ENCODE results near the gene LTBP4. TPM values are rescaled to one million over a fixed set of nuclear protein-coding genes. Genes with fewer than 3 reads are reported as not detected.
A peak's percentile ranks its signal among the peaks of the same experiment; 100 is the strongest.

The LTBP4 gene
- total and polyA plus RNA-seq, 7 donors, result 31.9 to 206 (median 118) TPM

GRCh38 chr19:40626918-40627317 lies 25.7 kb downstream of the LTBP4 start:
- Histone ChIP-seq H3K4me1 (peaks cover 0 to 4% (median 0%) of the 10 kb centered on the region in 4 donors), H3K27ac (no peak overlapping the region), H3K27me3 (no peaks in the 10 kb centered on the region), H3K36me3 (peaks cover 0 to 33% (median 0%) of the 10 kb centered on the region in 4 donors), H3K4me3 (no peak overlapping the region), H3K9me3 (no peaks in the 10 kb centered on the region)
- intact Hi-C loops (cut with DNase I), result no loop called here
- DNase-seq, result no peak
- no peak for TF ChIP-seq CTCF (IDR thresholded peaks at IDR 0.05)
- no peak for TF ChIP-seq POLR2AphosphoS5 (IDR thresholded peaks at IDR 0.05)
- TF ChIP-seq POLR2A (IDR thresholded peaks at IDR 0.05), result no peak
- TF ChIP-seq EP300 (IDR thresholded peaks at IDR 0.05), result no peak
- WGBS, 2 donors, result 94 to 96% methylated on average over 24 of the region's 24 CpGs

- Histone ChIP-seq H3K9me3 (no peaks in the 10 kb centered on the region), H3K4me3 (no peak overlapping the region), H3K27ac (no peak overlapping the region), H3K4me1 (peaks cover 0 to 4% (median 0%) of the 10 kb centered on the region in 4 donors), H3K27me3 (no peaks in the 10 kb centered on the region), H3K36me3 (peaks cover 0 to 26% (median 0%) of the 10 kb centered on the region in 4 donors)
- TF ChIP-seq POLR2A (IDR thresholded peaks at IDR 0.05), result no peak
- no peak for TF ChIP-seq CTCF (IDR thresholded peaks at IDR 0.05)
- no peak for TF ChIP-seq EP300 (IDR thresholded peaks at IDR 0.05)
- no peak for TF ChIP-seq POLR2AphosphoS5 (IDR thresholded peaks at IDR 0.05)
- WGBS, 2 donors, result 88 to 94% methylated on average over 39 of the region's 39 CpGs
- DNase-seq, result no peak
- intact Hi-C loops (cut with DNase I), result no loop called here
Measured at GRCh38 chr19:40627486-40628279, 26.5 kb downstream of the LTBP4 start.

DNA sequence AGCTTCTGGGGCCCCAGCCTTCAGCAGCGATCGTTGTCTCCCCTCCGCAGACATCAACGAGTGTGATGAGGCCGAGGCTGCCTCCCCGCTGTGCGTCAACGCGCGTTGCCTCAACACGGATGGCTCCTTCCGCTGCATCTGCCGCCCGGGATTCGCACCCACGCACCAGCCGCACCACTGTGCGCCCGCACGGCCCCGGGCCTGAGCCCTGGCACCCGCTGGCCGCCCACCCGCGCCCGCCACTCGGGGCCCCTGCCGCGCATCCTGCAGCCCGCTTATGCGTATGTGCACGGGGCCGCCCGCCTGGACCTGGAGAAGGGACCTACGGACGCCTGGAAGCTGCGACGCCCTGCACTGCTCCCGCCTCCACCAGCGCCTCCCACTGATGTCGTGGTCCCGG lies 28.2 kb downstream of the LTBP4 start:
- no peak for DNase-seq
- H3K4me1 ChIP-seq, result peaks cover 0 to 8% (median 5%) of the 10 kb centered on the region in 4 donors
- WGBS, 2 donors, result 96 to 97% methylated on average over 42 of the region's 42 CpGs
- intact Hi-C loops (cut with DNase I), result no loop called here
- H3K27me3 ChIP-seq, result no peaks in the 10 kb centered on the region
- peaks cover 0 to 19% (median 0%) of the 10 kb centered on the region in 4 donors for H3K36me3 ChIP-seq
- TF ChIP-seq EP300 (IDR thresholded peaks at IDR 0.05), result no peak
- TF ChIP-seq POLR2AphosphoS5 (IDR thresholded peaks at IDR 0.05), result no peak
- no peak for TF ChIP-seq CTCF (IDR thresholded peaks at IDR 0.05)
- no peak for TF ChIP-seq POLR2A (IDR thresholded peaks at IDR 0.05)
- no peak overlapping the region for H3K4me3 ChIP-seq
- H3K9me3 ChIP-seq, result no peaks in the 10 kb centered on the region
- no peak overlapping the region for H3K27ac ChIP-seq

DNA sequence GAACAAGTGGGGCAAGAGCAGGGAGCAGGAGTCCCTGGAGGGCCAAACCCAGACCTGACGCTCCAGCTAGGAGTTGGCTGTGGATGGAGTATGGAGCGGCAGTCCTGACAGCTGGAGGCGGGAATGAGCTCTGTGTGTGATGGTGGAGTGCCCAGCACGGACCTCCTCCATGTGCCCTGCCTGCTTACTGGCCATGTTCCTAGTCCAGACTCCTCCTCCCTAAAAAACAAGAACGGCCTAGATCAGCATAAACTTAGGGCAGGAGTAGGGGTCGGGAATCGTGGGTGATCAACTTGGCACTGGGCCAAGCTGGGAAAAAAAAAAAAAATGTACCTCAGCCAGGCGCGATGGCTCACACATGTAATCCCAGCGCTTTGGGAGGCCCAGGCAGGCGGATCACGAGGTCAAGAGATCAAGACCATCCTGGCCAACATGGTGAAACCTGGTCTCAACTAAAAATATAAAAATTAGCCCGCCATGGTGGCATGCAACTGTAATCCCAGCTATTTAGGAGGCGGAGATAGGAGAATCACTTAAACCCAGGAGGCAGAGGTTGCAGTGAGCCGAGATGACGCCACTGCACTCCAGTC lies 29.5 kb downstream of the LTBP4 start:
- Histone ChIP-seq H3K27me3 (no peaks in the 10 kb centered on the region), H3K27ac (no peak overlapping the region), H3K9me3 (no peaks in the 10 kb centered on the region), H3K36me3 (peaks cover 0 to 15% (median 0%) of the 10 kb centered on the region in 4 donors), H3K4me1 (peaks cover 0 to 8% (median 6%) of the 10 kb centered on the region in 4 donors), H3K4me3 (no peak overlapping the region)
- 70 to 80% methylated on average over 16 of the region's 16 CpGs for WGBS, 2 donors
- DNase-seq, result no peak
- no peak for TF ChIP-seq CTCF (IDR thresholded peaks at IDR 0.05)
- peak in 1 of 4 donors; percentile 20 for TF ChIP-seq POLR2AphosphoS5 (IDR thresholded peaks at IDR 0.05)
- TF ChIP-seq POLR2A (IDR thresholded peaks at IDR 0.05), result no peak
- intact Hi-C loops (cut with DNase I), result no loop called here

Data from sigmoid colon (tissue), 7 donors.